Nephron (organoid): ENCODE data around the gene GALNT13.

Experiments used
- H3K27ac Mint-ChIP-seq, 3 experiments: 2 replicates each; pipeline ENCODE4 v1.8.0; 2020; ENCODE audit warnings: mixed read lengths in 3 of 3, mild to moderate bottlenecking in 2 of 3, moderate library complexity in 1 of 3
- H3K27me3 Mint-ChIP-seq: 2 replicates; pipeline ENCODE4 v1.8.0; 2021; ENCODE audit warnings: low read depth, mild to moderate bottlenecking, moderate library complexity, mixed read lengths
- H3K36me3 Mint-ChIP-seq: 2 replicates; pipeline ENCODE4 v1.8.0; 2020; ENCODE audit warnings: low read depth, mixed read lengths
- H3K4me1 Mint-ChIP-seq: 2 replicates; pipeline ENCODE4 v1.8.0; 2020; ENCODE audit warnings: mixed read lengths
- H3K4me3 Mint-ChIP-seq, 3 experiments: 2 replicates each; pipeline ENCODE4 v1.8.0; 2020; ENCODE audit warnings: mild to moderate bottlenecking in 3 of 3, mixed read lengths in 3 of 3, moderate library complexity in 2 of 3
- H3K9me3 Mint-ChIP-seq: 2 replicates; pipeline ENCODE4 v1.8.0; 2020; ENCODE audit warnings: mixed read lengths
- TF ChIP-seq, protein P1 (sequence below), 3 experiments: fragments of 200-600 bp; sonication (generic); IDR thresholded peaks; one replicate each; pipeline ENCODE4 v1.5.0; 2021; ENCODE audit warnings: antibody characterized with exemption in 3 of 3; ENCODE audit not compliant: unreplicated experiment in 3 of 3

GALNT13 gene

DNA sequence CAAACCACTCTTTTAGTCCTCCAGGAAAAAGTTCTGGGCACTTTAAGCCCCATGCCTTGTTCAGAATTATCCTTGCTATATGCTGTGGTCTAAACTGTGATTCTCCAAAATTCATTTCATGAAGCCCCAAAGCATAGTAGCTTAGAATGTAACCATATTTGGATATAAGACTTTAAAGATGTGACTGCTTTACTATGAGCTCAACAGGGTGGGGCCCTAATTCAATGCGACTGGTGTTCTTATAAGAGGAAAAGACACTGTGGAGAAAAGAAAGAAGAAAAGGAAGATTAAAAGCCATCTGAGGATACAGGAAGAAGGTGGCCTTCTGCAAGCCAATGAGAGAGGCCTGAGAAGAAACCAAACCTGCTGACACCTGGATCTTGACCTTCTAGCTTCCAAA, 174.8 kb downstream of the GALNT13 start:
- H3K9me3 Mint-ChIP-seq, result no peaks in the 10 kb centered on the region
- TF ChIP-seq, protein P1, sequence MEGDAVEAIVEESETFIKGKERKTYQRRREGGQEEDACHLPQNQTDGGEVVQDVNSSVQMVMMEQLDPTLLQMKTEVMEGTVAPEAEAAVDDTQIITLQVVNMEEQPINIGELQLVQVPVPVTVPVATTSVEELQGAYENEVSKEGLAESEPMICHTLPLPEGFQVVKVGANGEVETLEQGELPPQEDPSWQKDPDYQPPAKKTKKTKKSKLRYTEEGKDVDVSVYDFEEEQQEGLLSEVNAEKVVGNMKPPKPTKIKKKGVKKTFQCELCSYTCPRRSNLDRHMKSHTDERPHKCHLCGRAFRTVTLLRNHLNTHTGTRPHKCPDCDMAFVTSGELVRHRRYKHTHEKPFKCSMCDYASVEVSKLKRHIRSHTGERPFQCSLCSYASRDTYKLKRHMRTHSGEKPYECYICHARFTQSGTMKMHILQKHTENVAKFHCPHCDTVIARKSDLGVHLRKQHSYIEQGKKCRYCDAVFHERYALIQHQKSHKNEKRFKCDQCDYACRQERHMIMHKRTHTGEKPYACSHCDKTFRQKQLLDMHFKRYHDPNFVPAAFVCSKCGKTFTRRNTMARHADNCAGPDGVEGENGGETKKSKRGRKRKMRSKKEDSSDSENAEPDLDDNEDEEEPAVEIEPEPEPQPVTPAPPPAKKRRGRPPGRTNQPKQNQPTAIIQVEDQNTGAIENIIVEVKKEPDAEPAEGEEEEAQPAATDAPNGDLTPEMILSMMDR (IDR thresholded peaks at IDR 0.05; ENCODE audit: unreplicated experiment in 3 of 3), result no peak
- no peaks in the 10 kb centered on the region for H3K36me3 Mint-ChIP-seq
- H3K4me1 Mint-ChIP-seq, result no peaks in the 10 kb centered on the region
- no peak overlapping the region for H3K4me3 Mint-ChIP-seq
- no peak overlapping the region for H3K27ac Mint-ChIP-seq
- H3K27me3 Mint-ChIP-seq, result no peaks in the 10 kb centered on the region

DNA sequence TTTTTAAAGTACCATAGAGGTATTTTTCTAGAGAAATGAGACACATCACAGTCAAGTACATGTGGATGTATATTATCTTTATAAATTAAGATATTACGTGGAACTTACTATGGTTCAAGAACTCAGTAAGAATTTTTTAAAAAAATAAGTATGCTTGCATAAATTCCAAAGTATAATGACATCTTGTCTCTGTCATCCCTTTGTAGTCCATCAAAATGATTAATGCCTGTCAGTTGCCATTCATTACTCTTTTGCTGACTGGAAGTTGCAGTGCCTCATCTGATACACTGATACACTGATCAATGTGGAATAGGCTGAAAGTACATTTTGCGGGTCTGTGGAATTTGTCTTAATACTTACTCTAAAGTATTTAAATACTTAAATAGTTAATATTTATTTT, 177.2 kb downstream of the GALNT13 start:
- TF ChIP-seq, protein P1 (IDR thresholded peaks at IDR 0.05; ENCODE audit: unreplicated experiment in 3 of 3), result no peak

DNA sequence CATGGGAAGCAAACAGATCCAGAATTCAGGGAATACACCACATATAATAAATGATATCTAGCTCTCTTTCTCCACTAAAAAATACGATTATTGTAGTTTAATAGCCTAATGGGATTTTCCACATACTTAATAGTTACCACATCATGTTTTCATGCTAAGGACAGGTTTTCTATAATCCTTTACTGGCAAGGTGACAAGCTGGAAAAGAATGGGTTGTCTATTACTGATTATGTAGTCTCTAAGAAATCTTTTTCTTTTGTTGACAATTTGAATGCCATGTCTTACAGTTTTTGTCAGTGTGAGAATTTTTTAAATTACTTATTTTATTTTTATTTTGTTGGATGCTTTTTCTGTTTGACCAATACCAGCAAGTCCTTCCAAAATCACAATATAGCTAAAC, 177.8 kb downstream of the GALNT13 start:
- Mint-ChIP-seq H3K4me3 (no peak overlapping the region), H3K4me1 (no peaks in the 10 kb centered on the region), H3K27ac (no peak overlapping the region), H3K27me3 (peaks cover 4% of the 10 kb centered on the region), H3K9me3 (no peaks in the 10 kb centered on the region), H3K36me3 (no peaks in the 10 kb centered on the region)
- TF ChIP-seq, protein P1 (IDR thresholded peaks at IDR 0.05; ENCODE audit: unreplicated experiment in 3 of 3), result no peak

More for the DNA sequence above, 177.2 kb downstream of the GALNT13 start:
- Mint-ChIP-seq H3K27me3 (peaks cover 4% of the 10 kb centered on the region), H3K4me1 (no peaks in the 10 kb centered on the region), H3K36me3 (no peaks in the 10 kb centered on the region), H3K27ac (no peak overlapping the region), H3K9me3 (no peaks in the 10 kb centered on the region), H3K4me3 (no peak overlapping the region)

DNA sequence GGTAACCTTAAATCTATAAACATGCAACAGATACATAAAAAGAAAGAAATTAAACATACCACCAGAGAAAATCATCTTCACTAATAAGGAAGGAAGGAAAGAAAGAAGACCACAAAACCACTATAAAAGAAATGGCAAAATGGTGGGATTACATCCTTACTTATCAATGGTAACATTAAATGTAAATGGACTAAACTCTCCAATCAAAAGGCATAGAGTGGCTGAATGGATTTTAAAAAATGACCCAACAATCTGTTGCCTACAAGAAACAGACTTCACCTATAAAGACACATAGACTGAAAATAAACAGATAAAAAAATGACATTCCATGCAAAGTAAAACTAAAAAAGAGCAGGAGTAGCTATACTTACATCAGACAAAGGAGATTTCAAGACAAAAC, 195.4 kb downstream of the GALNT13 start:
- no peaks in the 10 kb centered on the region for H3K4me1 Mint-ChIP-seq
- TF ChIP-seq, protein P1 (IDR thresholded peaks at IDR 0.05; ENCODE audit: unreplicated experiment in 3 of 3), result no peak
- H3K4me3 Mint-ChIP-seq, result no peak overlapping the region
- H3K36me3 Mint-ChIP-seq, result no peaks in the 10 kb centered on the region
- no peak overlapping the region for H3K27ac Mint-ChIP-seq
- no peaks in the 10 kb centered on the region for H3K27me3 Mint-ChIP-seq
- H3K9me3 Mint-ChIP-seq, result peaks cover 14% of the 10 kb centered on the region

DNA sequence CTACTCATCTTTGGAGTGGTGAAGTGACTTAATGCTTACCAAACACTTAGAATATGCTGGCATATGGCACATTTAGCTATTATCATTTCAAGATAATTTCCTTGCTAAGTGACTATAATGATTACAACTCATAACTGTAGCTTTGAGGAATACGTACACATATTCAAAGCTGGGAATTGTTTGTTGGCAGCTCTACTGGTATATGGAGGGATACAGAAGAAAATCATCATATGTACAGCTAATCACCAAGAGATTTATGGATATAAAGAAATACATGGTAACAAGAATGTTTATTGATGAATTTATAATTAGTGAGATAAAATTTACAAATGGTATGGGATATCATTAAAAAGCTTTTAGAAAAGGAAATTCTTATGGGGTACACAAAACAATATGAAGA, 207.2 kb downstream of the GALNT13 start:
- Mint-ChIP-seq H3K27me3 (no peaks in the 10 kb centered on the region), H3K36me3 (no peaks in the 10 kb centered on the region), H3K9me3 (no peaks in the 10 kb centered on the region), H3K27ac (no peak overlapping the region), H3K4me1 (no peaks in the 10 kb centered on the region), H3K4me3 (no peak overlapping the region)
- TF ChIP-seq, protein P1 (IDR thresholded peaks at IDR 0.05; ENCODE audit: unreplicated experiment in 3 of 3), result no peak

DNA sequence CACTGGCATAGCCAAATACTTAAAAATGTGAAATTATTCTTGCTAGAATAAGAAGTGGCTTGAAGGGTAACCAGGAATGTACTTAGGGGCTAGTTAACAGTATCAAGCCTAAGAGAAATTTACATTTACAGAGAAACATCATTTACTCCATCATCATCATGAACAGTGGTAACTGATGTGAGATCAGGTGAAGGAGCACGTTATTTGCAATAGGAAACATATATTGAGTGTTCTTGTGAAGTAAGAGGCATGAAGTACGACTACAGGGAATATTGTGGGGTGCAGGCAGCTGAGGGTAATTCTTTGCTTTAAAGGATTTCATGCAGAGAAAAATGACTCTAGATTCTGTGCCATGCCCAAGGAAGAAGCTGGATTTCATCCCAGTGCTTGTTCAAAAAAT, 220.8 kb downstream of the GALNT13 start:
- H3K27ac Mint-ChIP-seq, result no peak overlapping the region
- H3K9me3 Mint-ChIP-seq, result no peaks in the 10 kb centered on the region
- H3K4me1 Mint-ChIP-seq, result no peaks in the 10 kb centered on the region
- H3K27me3 Mint-ChIP-seq, result no peaks in the 10 kb centered on the region
- no peak overlapping the region for H3K4me3 Mint-ChIP-seq
- TF ChIP-seq, protein P1 (IDR thresholded peaks at IDR 0.05; ENCODE audit: unreplicated experiment in 3 of 3), result no peak
- no peaks in the 10 kb centered on the region for H3K36me3 Mint-ChIP-seq
